GM18507 (cell line): ENCODE results near the gene OR2V1.
"Not testable (repeated sequence)": the region's sequence is repeated elsewhere in the genome, so short reads cannot be mapped to it uniquely, and the experiment has no call there.

ENCODE experiments used
- DNase-seq: peaks from one replicate; pipeline ENCODE4 v3.0.0; 2011; ENCODE audit warnings: low read depth; ENCODE audit not compliant: insufficient read length; ENCODE audit errors: extremely low spot score
- FAIRE-seq: peaks from 2 replicates; lab custom pipeline; 2011; peaks lifted over from hg19 to GRCh38; lab: Jason Lieb, UNC

Gene OR2V1

GRCh38 chr5:181133083-181133482 lies 2.1 kb upstream of the OR2V1 start:
- DNase-seq (no peak), FAIRE-seq (no peak)

- no peak for DNase-seq
- FAIRE-seq: no peak
Measured at GRCh38 chr5:181131514-181131913, 545 bp upstream of the OR2V1 start.

GRCh38 chr5:181130081-181130480 lies 888 bp downstream of the OR2V1 start:
- FAIRE-seq, DNase-seq: not testable (repeated sequence)

GRCh38 chr5:181129601-181130000 lies 1.4 kb downstream of the OR2V1 start:
- DNase-seq: no peak
- no peak for FAIRE-seq

- no peak for DNase-seq
- FAIRE-seq: no peak
Measured at GRCh38 chr5:181127907-181128626, 2.9 kb downstream of the OR2V1 start.

- DNase-seq (no peak), FAIRE-seq (no peak)
Measured at GRCh38 chr5:181127456-181127855, 3.5 kb downstream of the OR2V1 start.

GRCh38 chr5:181126841-181127240 lies 4.1 kb downstream of the OR2V1 start:
- FAIRE-seq (no peak), DNase-seq (no peak)

GRCh38 chr5:181124526-181124925 lies 6.4 kb downstream of the OR2V1 start:
- DNase-seq (no peak), FAIRE-seq (no peak)

GRCh38 chr5:181121675-181122561 lies 9.1 kb downstream of the OR2V1 start:
- no peak for DNase-seq
- FAIRE-seq: no peak

GRCh38 chr5:181120761-181121160 lies 10.2 kb downstream of the OR2V1 start:
- no peak for FAIRE-seq

GRCh38 chr5:181120306-181120705 lies 10.7 kb downstream of the OR2V1 start:
- no peak for FAIRE-seq
- DNase-seq: no peak

More at GRCh38 chr5:181120761-181121160, 10.2 kb downstream of the OR2V1 start:
- no peak for DNase-seq

- FAIRE-seq (no peak), DNase-seq (no peak)
Measured at GRCh38 chr5:181119105-181119504, 11.9 kb downstream of the OR2V1 start.

- FAIRE-seq: no peak
Measured at GRCh38 chr5:181118369-181118768, 12.6 kb downstream of the OR2V1 start.

GRCh38 chr5:181114844-181115778 lies 15.9 kb downstream of the OR2V1 start:
- FAIRE-seq (no peak), DNase-seq (no peak)

More at GRCh38 chr5:181118369-181118768, 12.6 kb downstream of the OR2V1 start:
- DNase-seq: no peak

GRCh38 chr5:181114284-181114843 lies 16.6 kb downstream of the OR2V1 start:
- DNase-seq: no peak
- no peak for FAIRE-seq

GRCh38 chr5:181113572-181113971 lies 17.4 kb downstream of the OR2V1 start:
- not testable (repeated sequence) for FAIRE-seq, DNase-seq

GRCh38 chr5:181112476-181112875 lies 18.5 kb downstream of the OR2V1 start:
- DNase-seq (no peak), FAIRE-seq (no peak)

GRCh38 chr5:181111010-181111409 lies 20.0 kb downstream of the OR2V1 start:
- DNase-seq (no peak), FAIRE-seq (no peak)

GRCh38 chr5:181109489-181110013 lies 21.4 kb downstream of the OR2V1 start:
- DNase-seq: no peak
- no peak for FAIRE-seq
